NCI-H2107 (cell line): ENCODE measurements around the gene SLC25A3.
A peak's percentile ranks its signal among the peaks of the same experiment; 100 is the strongest.
"Not testable (repeated sequence)": the region's sequence is repeated elsewhere in the genome, so short reads cannot be mapped to it uniquely, and the experiment has no call there.

Source experiments
- DNase-seq: peaks from one replicate; lab custom pipeline; 2025; lab: John Stamatoyannopoulos, UW

The SLC25A3 gene

DNA sequence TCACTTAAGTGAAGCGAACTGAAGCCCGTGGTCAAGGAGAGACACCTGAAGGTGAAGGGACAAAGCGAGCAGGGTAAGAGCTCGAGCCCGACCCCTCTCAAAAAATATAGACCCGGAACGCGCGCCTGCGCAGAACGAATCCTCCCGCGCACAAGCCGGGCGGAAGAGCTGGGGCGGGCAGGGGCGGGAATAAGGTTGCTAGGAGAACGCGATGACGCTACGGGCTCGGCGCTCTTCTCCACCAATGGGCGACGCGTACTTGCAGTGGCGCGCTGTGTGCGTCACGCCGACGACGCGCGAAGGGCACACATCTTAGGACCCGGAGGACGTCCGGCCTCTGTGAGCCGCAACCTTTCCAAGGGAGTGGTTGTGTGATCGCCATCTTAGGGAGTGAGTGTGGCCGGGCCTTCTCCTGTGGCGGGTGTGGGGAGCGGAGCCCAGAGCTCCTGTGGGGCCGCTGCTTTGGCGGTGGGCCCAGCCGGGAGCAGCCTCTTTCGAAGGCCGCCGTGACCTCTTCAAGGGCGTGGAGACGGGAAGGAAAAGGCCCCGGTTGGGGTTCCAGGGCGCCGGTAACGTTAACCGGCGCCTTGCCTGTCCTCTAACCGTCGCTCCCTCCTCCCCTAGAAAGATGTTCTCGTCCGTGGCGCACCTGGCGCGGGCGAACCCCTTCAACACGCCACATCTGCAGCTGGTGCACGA lies at the start of gene SLC25A3:
SLC25A3 (plus strand) TSS at position 336 of the 699 bp plus-strand sequence; CDS start at position 629, 293 bp downstream.
- peak; percentile 96 for DNase-seq

DNA sequence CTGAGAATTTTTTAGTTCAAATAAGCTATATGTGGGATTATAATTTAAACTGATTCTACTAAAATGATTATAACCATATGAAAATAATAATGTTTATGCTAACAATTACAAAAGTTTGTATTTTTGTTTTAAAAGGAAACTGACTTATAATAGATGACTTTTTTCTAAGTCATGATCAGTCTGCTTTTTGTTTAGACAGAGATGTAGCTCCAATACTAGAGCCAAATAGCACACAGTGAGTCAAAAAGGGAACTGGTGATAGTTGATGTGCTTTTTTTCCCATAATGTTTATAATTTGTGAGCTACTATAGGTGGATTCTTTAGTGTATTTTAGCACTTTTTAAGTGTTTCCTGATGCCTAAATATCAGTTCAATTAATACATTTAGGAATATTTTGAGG lies 49.8 kb upstream of the SLC25A3 start:
- DNase-seq = no peak

DNA sequence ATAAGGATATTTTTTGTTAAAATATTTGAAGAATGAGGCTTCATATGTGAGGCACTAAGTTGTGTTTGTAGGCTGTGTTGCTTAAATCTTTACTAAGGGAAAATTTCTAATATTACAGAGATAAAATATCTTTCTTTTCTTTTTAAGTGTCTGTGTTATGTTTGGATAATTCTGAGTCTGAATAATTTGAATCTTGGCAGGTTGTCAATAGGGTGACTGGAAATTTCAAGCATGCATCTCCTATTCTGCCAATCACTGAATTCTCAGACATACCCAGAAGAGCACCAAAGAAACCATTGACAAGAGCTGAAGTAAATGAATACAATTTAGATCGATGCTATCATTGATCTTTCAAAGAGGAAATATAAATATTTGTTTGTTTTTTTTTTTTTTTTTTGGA lies 48.7 kb upstream of the SLC25A3 start:
- no peak for DNase-seq

DNA sequence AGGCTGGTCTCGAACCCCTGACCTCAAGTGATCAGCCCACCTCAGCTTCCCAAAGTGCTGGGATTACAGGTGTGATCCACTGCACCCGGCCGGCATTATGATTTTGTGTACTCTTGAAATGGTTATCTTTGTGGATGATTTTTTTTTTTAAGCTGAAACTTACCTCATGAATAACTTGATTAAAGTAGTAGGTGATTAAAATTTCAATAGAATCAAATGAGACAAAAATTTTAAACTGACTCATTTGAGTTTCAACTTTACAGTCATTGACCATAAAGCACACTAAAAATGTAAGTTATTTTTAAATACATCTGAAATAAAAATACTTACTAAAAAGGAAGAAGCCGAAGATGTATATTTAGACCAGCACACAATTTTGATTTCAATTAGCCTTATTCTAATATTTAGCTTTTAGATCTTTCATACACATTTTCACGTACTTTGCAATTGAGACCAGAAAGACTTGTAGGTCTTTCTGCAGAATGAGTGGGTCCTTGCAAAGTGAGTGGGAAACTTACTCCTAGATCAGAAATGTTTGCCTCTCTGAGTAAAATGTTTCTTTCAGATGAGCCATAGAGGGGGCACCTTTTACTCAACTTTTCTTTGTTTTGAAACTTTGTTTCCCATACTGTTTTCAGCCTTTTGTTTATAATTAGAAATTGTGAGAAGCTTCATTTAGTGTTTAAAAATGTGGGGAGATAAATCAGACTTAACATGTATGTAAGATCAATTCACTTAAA lies 43.9 kb upstream of the SLC25A3 start:
- no peak for DNase-seq

DNA sequence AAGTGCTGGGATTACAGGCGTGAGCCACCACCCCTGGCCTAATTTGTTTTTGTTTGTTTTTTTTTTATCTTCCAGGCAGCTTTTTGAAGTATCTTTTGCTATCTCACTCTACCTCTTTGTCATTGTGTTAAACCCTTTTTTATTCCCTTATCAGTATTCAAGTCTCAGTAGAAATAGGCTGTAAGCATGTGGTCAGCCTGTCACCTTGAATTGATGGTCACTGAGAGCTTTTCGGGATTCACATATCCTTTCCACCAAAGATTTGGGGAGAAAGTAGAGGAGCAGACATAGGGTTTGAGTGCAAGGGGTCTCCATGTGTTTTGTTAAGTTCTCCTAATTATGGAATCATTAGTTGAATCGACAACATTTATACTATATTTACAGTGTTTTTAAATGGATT lies 41.7 kb upstream of the SLC25A3 start:
- DNase-seq = no peak

DNA sequence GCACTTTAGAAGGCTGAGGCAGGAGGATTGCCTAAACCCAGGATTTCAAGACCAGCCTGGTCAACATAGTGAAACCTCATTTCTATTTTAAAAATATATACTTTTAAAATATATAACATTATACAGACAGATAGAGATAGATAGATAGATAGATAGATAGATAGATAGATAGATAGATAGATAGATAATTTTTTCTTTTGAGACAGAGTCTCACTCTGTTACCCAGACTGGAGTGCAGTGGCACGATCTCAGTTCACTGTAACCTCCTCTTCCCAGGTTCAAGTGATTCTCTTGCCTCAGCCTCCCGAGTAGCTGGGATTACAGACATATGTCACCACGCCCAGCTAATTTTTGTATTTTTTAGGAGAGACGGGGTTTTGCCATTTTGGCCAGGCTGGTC lies 35.4 kb upstream of the SLC25A3 start:
- not testable (repeated sequence) for DNase-seq

DNA sequence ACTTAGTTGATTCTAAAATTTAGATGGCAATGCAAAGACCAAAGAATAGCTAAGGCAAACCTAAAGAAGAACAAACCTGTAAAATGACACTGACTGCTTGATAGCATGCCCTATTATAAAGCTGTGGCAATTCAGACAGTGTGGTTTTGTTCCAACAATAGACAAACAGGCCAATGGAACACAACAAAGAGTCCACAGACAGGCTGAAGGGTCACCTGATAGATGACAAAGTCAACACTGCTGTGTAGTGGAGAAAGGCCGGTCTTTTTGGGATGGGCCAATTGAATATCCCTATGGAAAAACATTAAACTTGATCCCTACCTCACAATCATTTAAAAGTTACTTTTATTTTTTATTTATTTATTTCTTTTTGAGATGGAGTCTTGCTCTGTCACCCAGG lies 33.8 kb upstream of the SLC25A3 start:
- DNase-seq = no peak

DNA sequence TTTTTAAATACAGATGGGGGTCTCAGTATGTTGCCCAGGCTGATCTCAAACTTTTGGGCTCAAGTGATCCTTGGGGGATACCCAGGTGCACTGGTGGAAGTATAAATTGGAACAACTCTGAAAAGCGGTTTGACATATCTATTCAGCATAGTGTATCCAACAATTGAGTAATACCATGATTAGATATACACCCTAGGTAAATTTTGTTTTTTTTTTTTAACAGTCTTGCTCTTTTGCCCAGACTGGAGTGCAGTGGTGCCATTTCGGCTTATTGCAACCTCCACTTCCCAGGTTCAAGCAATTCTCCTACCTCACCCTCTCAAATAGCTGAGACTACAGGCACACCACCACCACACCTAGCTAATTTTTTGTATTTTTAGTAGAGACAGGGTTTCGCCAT lies 31.6 kb upstream of the SLC25A3 start:
- DNase-seq = no peak

DNA sequence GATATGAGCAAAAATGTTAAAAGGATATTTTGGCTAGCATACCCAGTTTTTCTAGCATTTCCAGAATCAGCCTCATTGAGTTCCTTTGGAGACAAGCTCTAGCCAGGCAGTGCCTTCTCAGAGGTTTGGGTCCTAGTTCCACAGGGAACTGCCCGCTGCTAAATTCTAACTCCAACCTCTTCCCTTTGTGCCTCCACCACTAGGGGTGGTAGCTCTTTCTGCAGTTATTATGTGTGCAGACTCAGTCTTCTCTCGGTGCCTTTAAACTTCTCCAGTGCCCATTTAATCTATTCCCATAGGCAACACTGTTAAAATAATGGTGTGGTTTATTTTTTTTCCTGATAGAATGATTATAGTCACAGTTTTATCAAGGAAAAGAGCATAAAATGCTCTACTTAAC lies 21.5 kb upstream of the SLC25A3 start:
- no peak for DNase-seq

DNA sequence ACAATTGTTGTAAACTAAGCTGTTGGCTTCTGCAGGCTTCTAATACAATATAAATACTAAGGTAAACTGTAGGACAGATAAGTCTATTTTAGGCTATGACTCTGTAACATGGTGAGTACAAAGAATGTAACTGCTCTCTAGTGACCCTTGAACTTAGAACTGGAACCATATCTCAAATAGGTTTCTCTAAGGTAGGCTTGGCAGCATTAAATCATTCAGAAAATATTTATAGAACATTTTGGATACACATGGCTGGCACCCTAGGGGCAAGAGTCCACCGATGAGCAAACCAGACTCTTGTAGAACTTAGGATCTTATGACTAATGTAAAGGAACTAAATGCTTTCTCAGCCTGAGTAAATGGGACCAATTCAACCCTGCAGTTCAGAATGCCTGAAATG lies 19.4 kb upstream of the SLC25A3 start:
- DNase-seq = no peak

DNA sequence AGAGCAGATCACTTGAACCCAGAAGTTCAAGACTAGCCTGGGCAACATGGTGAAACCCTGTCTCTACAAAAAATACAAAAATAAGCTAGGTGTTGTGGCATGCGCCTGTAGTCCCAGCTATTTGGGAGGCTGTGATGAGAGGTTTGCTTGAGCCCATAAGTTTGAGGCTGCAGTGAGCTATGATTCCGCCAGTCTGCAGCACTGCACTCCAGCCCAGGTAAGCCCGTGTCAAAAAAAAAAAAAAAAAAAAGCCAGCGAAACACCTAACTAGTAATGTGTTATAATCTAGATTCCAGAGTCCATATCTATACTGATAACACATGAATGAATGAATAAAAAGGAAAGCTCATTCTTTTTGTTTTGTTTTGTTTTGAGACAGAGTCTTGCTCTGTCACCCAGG lies 18.5 kb upstream of the SLC25A3 start:
- no peak for DNase-seq

DNA sequence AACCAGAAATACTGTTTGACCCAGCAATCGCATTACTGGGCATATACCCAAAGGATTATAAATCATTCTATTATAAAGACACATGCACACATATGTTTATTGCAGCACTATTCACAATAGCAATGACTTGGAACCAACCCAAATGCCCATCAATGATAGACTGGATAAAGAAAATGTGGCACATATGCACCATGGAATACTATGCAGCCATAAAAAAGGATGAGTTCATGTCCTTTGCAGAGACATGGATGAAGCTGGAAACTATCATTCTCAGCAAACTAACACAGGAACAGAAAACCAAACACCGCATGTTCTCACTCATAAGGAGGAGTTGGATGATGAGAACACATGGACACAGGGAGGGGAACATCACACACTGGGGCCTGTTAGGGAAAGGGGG lies 16.7 kb upstream of the SLC25A3 start:
- not testable (repeated sequence) for DNase-seq

DNA sequence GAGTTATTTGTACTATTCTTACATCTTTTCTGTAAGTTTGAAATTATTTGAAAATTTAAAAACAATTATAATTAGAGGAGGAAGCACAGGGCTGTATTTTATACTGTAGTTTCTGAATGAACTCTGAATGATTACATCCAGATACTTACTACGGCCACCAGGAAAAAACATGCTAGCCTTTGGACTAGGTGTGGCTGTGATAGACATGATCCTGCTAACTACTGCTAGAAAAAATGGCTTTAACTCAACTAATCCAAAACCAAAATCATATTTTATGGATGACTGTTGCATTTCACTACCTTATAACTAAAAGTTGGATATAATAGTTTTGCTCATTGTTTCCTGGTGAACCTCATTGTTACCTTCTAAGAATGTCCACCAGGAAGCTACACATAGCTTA lies 15.1 kb upstream of the SLC25A3 start:
- no peak for DNase-seq

DNA sequence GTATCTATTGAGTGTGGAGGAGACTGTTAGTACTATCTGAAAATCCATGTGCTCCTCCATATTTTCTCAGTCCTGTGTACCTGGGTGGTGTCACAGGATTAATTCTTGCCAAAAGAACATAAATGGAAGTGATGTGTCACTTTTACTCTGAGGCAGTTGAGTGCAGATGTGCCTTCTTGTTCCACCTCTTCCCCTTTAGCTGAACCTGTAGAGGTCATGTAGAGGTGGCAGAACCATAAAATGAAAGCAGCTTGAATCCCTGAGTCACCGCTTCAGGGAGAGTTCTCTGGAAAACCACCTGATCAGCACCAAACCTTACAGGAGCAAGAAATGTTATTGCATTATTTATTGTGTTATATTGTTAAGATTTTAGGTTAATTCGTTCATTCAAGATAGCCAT lies 14.7 kb upstream of the SLC25A3 start:
- DNase-seq = no peak

DNA sequence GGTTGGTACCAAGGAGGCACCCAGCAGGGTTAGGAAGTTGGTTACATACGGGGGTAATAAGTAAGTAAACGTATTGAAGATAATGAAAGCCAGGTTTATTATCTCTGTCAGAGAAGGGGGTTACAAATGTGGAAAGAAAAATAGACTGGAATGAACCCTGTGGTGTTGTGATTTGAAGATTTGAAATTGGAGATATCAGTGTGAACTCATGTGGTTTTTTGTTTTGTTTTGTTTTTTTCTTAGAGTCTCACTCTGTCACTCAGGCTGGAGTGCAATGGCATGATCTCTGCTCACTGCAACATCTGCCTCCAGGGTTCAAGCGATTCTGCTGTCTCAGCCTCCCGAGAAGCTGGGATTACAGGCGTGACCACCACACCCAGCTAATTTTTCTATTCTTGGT lies 14.1 kb upstream of the SLC25A3 start:
- no peak for DNase-seq

DNA sequence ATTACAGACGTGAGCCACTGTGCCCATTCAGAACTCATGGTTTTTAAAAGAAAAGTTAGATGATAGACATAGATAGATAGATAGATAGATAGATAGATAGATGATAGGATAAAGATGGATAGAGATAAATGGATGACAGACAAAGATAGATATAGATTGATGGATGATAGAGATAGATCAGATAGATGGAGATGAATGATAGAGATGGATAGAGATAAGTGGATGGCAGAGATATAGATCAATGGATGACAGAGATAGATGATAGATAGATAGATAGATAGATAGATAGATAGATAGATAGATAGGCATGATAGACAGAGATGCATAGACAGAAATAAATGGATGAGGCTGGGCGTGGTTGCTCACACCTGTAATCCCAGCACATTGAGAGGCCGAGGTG lies 13.7 kb upstream of the SLC25A3 start:
- no peak for DNase-seq

DNA sequence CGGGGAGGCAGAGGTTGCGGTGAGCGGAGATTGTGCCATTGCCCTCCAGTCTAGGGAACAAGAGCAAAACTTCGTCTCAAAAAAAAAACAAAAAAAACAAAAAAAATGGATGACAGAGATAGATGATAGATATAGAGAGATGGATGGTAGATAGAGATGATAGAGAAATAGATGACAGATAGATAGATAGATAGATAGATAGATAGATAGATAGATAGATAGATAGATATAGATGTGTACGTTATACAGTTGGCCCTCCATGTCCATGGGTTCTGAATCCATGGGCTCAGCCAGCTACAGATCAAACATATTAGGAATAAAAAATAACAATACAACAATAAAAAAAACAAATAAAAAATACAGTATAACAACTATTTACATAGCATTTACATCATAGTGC lies 12.8 kb upstream of the SLC25A3 start:
- DNase-seq = no peak

DNA sequence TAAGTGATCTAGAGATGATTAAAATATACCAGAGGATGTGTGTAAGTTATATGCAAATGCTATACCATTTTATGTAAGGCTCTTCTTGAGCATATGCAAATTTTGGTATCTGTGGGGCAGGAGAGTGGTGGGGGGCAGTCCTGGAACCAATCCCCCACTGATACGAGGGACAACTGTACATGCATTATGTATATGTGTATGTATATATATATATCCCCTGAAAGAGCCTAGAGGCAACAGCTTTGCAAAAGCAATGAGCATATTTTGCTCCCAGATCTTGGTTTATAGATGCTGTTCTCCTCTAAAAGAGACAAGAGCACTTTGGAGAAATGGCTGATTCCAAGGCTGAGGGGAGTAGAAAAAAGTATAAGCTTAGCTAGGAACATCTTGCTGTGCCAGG lies 12.4 kb upstream of the SLC25A3 start:
- no peak for DNase-seq

DNA sequence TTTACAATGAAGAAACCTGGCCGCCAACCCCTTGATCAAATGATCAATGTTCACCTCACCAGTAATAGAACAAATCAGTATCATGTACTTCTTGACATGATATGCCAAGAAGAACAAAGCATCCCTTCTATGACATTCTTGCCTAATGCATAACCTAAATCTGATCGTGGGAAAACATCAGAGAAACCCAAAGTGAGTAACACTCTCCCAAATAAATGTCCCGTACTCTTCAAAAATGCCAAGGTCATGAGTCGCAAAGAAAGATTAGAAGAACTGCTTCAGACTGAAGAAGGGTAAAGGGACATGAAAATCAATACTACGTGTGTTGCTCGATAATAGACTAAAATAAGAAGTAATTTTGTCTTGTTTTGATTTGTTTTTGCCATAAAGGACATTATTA lies 11.4 kb upstream of the SLC25A3 start:
- DNase-seq = no peak

DNA sequence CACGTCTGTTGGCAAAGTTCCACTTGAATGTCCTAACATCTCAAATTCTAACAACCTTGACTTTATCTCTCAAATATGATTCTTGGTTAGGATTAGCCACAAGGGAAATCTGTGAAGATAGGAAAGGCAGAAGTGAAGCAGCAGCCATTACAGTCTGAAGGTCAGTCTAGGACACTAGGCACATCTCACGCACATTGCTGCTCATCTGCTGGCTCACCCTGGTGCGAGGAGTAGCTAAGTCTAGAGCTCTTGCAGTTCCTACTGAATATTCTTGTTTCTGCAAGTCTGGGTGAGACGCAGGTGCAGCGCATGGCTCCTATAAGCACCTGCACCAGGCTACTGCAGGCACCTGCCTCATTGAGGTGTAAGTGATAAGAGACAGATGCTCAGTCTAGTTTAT lies 6.4 kb upstream of the SLC25A3 start:
- peak; percentile 82 for DNase-seq

DNA sequence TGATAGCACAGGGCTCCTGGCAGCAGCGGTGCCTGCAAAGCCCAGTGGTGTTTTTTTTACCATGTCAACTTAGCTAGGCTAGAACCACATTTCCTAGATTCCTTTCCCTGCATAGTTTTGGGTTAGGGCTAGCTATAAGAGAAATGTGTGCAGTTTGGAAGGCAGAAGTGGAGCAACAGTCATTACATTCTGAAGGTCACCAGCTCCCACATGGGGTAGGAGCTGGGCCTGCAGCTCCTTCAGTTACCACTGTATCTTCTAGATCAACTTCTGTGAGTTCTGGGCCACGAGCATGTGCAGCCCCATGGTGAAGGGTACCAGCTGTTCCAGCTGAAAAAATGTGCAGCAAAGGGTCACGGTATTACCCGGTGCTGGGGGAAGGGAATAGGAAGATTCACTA lies 2.3 kb upstream of the SLC25A3 start:
- no peak for DNase-seq

DNA sequence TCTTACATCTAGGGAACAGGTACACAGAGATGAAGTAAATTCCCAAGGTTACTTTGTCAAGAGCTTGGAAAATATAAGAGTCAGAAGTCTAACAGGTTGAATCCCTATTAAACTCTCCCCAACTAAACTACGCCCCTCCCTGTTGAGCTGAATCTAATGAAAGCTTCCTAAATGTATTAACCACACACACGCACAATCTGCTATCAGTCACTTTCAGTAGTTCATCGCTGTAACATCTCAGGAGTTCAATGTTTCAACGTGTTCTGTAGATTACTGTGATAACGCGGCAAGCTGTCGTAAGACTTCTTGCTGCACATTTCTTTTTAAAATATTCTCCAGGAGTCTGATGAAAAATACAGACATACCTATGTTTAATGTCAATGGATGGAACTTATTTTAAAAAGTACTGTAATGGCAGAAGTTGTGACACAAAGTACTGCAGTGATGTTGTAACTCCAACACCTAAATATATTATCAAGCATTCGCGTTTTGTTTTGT lies 612 bp upstream of the SLC25A3 start:
- no peak for DNase-seq

DNA sequence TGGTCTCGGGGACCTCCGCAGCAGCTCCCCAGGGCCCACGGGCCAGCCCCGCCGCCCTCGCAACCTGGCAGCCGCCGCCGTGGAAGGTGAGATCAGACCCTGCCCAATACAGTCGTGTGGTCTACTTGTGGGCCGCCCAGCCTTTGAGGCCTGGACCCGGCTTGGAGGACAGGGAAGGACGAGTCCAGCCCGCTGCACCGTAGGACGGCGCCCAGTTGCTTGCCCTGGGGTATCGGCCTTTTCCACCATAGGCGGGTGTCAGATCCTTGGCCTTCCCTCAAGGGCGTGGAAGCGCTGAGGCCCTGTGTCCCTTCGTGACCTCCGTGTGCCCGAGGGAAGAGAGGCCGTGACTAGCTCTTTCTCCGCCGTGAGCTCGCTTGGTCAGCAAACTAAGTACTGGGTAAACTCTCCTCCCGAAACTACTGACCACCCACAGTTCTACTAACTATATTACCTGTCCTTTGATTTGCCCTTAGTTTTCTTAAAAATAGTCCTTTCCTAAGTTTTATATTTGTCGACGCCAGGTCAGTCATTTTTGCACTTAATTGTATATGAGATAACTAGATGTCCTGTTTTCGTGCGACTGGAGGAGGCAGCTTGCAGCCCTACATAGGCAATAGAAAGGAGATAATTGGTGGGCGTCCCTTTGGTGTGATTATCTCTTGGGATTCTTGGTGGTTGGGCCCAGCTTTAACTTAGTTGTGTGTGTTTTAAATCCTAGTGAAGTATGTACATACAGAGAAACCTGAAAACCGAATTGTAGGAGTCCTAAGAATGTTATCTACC lies 757 bp downstream of the SLC25A3 start:
- DNase-seq = no peak
